Measurements from ENCODE around the gene FOXK1.

GRCh38 chr7:4770886-4771285 lies 88.8 kb downstream of the FOXK1 start:
- no peak for TF ChIP-seq PCBP2 (optimal IDR thresholded peaks at IDR 0.05; ENCODE audit: low read depth, low read length, poor library complexity, severe bottlenecking)
- TF ChIP-seq IKZF5 (CRISPR knock-in tag; IDR thresholded peaks at IDR 0.05), result no peak
- no peak for TF ChIP-seq SMAD3 (CRISPR knock-in tag; IDR thresholded peaks at IDR 0.05)
- TF ChIP-seq POLR2A (IDR thresholded peaks at IDR 0.05; ENCODE audit: insufficient read depth in 1 of 2, low read depth in 2 of 2, low read length in 2 of 2), result no peak
- no peak for TF ChIP-seq ZMYM4 (CRISPR knock-in tag; IDR thresholded peaks at IDR 0.05)
- TF ChIP-seq BRF2 (CRISPR knock-in tag; IDR thresholded peaks at IDR 0.05), result no peak
- no peak for TF ChIP-seq HOXA7 (CRISPR knock-in tag; IDR thresholded peaks at IDR 0.05)
- no peak for TF ChIP-seq E2F5 (CRISPR knock-in tag; conservative IDR thresholded peaks at IDR 0.05)
- no peak for TF ChIP-seq MYC (CRISPR knock-in tag; IDR thresholded peaks at IDR 0.05; ENCODE audit: borderline replicate concordance)
- no peak for TF ChIP-seq PRDM4 (CRISPR knock-in tag; IDR thresholded peaks at IDR 0.05; ENCODE audit: borderline replicate concordance)
- TF ChIP-seq MEIS1 (CRISPR knock-in tag; IDR thresholded peaks at IDR 0.05; ENCODE audit: borderline replicate concordance), result no peak
- no peak for TF ChIP-seq JUN (CRISPR knock-in tag; IDR thresholded peaks at IDR 0.05)

All from HepG2 (cell line).